ENCODE measurements around the gene CCDC14.
"Not testable (repeated sequence)": the region's sequence is repeated elsewhere in the genome, so short reads cannot be mapped to it uniquely, and the experiment has no call there.

DNA sequence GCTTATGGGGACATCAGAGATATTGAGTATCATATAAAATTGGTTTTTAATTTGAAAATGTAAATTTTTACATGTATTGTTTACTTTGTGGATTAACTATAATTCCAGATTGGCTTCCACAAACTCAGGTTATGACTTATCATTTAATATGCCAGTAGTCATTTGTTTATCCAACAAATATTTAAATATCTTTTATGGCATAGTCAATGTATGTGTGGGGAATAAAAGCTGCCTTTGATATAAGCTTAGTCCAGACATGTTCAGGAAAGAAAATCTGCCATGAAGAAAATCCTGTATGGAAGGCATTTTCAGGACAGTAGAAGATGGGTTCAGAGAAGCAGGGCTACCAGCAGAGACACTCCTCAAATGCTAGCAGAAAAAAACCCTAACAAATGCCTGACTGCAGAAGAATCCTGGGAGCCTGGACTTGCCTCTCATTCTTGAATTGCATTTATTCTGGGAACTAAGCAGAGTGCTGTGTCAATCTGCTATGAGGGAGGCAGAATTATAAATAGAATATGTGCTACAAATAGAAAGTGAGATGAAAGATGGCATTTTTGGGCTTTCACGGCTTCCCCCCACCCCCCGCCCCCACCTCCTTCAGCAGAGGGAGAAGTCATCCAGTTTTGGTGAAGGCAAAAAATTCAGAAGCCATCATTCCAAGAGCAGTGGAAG, 41.5 kb upstream of the CCDC14 start:
- TF ChIP-seq EZH2 (IDR thresholded peaks at IDR 0.05; ENCODE audit: low read length): not testable (repeated sequence)
- TF ChIP-seq, protein P1, sequence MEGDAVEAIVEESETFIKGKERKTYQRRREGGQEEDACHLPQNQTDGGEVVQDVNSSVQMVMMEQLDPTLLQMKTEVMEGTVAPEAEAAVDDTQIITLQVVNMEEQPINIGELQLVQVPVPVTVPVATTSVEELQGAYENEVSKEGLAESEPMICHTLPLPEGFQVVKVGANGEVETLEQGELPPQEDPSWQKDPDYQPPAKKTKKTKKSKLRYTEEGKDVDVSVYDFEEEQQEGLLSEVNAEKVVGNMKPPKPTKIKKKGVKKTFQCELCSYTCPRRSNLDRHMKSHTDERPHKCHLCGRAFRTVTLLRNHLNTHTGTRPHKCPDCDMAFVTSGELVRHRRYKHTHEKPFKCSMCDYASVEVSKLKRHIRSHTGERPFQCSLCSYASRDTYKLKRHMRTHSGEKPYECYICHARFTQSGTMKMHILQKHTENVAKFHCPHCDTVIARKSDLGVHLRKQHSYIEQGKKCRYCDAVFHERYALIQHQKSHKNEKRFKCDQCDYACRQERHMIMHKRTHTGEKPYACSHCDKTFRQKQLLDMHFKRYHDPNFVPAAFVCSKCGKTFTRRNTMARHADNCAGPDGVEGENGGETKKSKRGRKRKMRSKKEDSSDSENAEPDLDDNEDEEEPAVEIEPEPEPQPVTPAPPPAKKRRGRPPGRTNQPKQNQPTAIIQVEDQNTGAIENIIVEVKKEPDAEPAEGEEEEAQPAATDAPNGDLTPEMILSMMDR (optimal IDR thresholded peaks at IDR 0.05 in 1 of 3, IDR thresholded peaks at IDR 0.05 in 1 of 3, conservative IDR thresholded peaks at IDR 0.05 in 1 of 3; ENCODE audit: extremely low read depth in 1 of 3, insufficient read depth in 2 of 3, low read length in 3 of 3): not testable (repeated sequence)
